ENCODE results near the gene LRRC36. TPM values are rescaled to one million over a fixed set of nuclear protein-coding genes. Genes with fewer than 3 reads are reported as not detected.

Gene LRRC36
- total and polyA plus RNA-seq, 10 of the 15 experiments (the other 5 are each of a cell fraction or from before 2014, with no cell fraction given) = 0.45 to 2.0 (median 0.75) TPM; not detected in 1

- no peak for TF ChIP-seq PAX5 (IDR thresholded peaks at IDR 0.05; ENCODE audit: borderline replicate concordance, low read depth, low read length)
- TF ChIP-seq IKZF1 (conservative IDR thresholded peaks at IDR 0.05) = no peak
- no peak for TF ChIP-seq MAX (IDR thresholded peaks at IDR 0.05; ENCODE audit: low read depth, low read length)
- no peak for TF ChIP-seq ESRRA (IDR thresholded peaks at IDR 0.05; ENCODE audit: low read length)
- TF ChIP-seq CHD1 (IDR thresholded peaks at IDR 0.05; ENCODE audit: low read depth, low read length) = no peak
- TF ChIP-seq CHD4 (IDR thresholded peaks at IDR 0.05) = no peak
These were observed 1.1 kb downstream of the LRRC36 start (continued) for GRCh38 chr16:67327743-67328142.

GRCh38 chr16:67329901-67330300 lies 3.3 kb downstream of the LRRC36 start:
- H3K27me3 ChIP-seq (replicated peaks in 1 of 2; ENCODE audit: control insufficient read depth in 2 of 2, insufficient read depth in 2 of 2, low read length in 1 of 2) = no peaks in the 10 kb centered on the region; a peak in 1 of 4 replicates
- ChIA-PET SMC1A (ENCODE audit: uncharacterized antibody, unreplicated experiment) (interaction anchor here (1.2 to 1.5 kb wide), 2 partner anchors 9 to 19 kb away, joined by 3 read pairs; no protein-coding TSS in a partner anchor), RAD21 (ENCODE audit: unreplicated experiment) (no interaction called here), CTCF (interaction anchor here (0.9 kb wide), 1 partner anchor 9 kb away, joined by 3 read pairs; no protein-coding TSS in a partner anchor), POLR2A (no interaction called here)
- in situ Hi-C loops (cut with MboI) = no loop called here
- FAIRE-seq = no peak
- H3K9me3 ChIP-seq (replicated peaks; ENCODE audit: control insufficient read depth, insufficient read depth, low read length) = no peaks in the 10 kb centered on the region
- no TSS peak for BruUV-seq (replicated peaks)
- H3K4me2 ChIP-seq (ENCODE audit: control insufficient read depth, insufficient read depth) = no peak overlapping the region
- ATAC-seq = no peak
- no peak for DNase-seq (ENCODE audit: low read depth, low spot score)
- WGBS (ENCODE audit: insufficient coverage, insufficient replicate concordance, low lambda C conversion rate, missing lambda C conversion rate) = 47% methylated on average over 5 of the region's 5 CpGs
- no peaks in the 10 kb centered on the region for H3K79me2 ChIP-seq (ENCODE audit: control insufficient read depth, insufficient read depth, low read length)
- no peak overlapping the region for H3K4me3 ChIP-seq
- H2AFZ ChIP-seq (ENCODE audit: control insufficient read depth, low read depth, low read length) = no peak overlapping the region
- intact Hi-C loops (cut with micrococcal nuclease; ENCODE audit: unreplicated experiment) = loop anchor here (5.0 kb wide), 1 partner anchor 53 kb away; the partner anchor contains the start of gene PLEKHG4
- no peaks in the 10 kb centered on the region for H3K36me3 ChIP-seq (ENCODE audit: control insufficient read depth in 2 of 2, insufficient read depth in 2 of 2, low read length in 1 of 2)
- H3K4me1 ChIP-seq (ENCODE audit: control insufficient read depth, insufficient read depth, low read length) = peaks cover 16% of the 10 kb centered on the region
- H3K27ac ChIP-seq (ENCODE audit: control insufficient read depth, insufficient read depth) = no peak overlapping the region
- no peaks in the 10 kb centered on the region for H4K20me1 ChIP-seq (ENCODE audit: control insufficient read depth, insufficient read depth)
- no peak overlapping the region for H3K9ac ChIP-seq (ENCODE audit: control insufficient read depth, insufficient read depth, low read length)
- TF ChIP-seq KDM1A (IDR thresholded peaks at IDR 0.05; ENCODE audit: borderline replicate concordance) (no peak), REST (IDR thresholded peaks at IDR 0.05; ENCODE audit: low read depth, low read length) (no peak), MTA3 (IDR thresholded peaks at IDR 0.05; ENCODE audit: borderline replicate concordance, low read length) (no peak), HSF1 (IDR thresholded peaks at IDR 0.05; ENCODE audit: low read depth, low read length) (no peak), MEF2A (IDR thresholded peaks at IDR 0.05; ENCODE audit: insufficient read depth, low read depth, low read length) (no peak), RB1 (IDR thresholded peaks at IDR 0.05; ENCODE audit: borderline replicate concordance) (no peak), TAF1 (IDR thresholded peaks at IDR 0.05; ENCODE audit: borderline replicate concordance, low read depth, low read length) (no peak), ZNF207 (IDR thresholded peaks at IDR 0.05; ENCODE audit: borderline replicate concordance) (no peak), ZBTB4 (CRISPR knock-in tag; IDR thresholded peaks at IDR 0.05) (no peak), MAX (IDR thresholded peaks at IDR 0.05; ENCODE audit: low read depth, low read length) (no peak)
